GM21576 (cell line): Measurements from ENCODE around the gene KAZN.

Source experiments
- ATAC-seq: cut with Tn5 transposase; IDR thresholded peaks from one replicate; pipeline ENCODE4 v1.9.1; 2021; ENCODE audit warnings: mild to moderate bottlenecking, moderate library complexity; ENCODE audit not compliant: unreplicated experiment

KAZN gene

GRCh38 chr1:14844356-14844755 is 245.9 kb downstream of the KAZN start:
- no peak for ATAC-seq

- ATAC-seq = no peak
Measured at GRCh38 chr1:14844923-14845617, 246.6 kb downstream of the KAZN start.

DNA sequence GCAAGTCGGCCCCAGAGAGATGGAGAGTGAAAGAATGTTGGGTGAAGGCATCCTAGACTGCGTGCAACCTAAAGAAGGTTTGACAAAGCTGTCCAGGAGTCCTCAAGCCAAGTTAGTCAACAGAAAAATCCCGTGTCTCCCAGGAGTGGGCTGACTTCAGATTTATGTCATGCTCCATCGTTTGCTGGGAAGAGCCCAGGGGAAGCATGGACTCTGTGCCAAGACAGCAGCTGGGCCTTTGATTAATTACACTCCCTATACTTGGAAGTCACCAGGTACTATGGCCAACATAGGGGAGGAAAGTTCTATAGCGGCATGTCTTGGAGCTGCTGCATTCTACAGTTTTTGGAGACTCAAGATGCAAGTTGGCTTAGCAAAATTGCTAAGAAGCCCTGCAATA is 247.4 kb downstream of the KAZN start:
- no peak for ATAC-seq

DNA sequence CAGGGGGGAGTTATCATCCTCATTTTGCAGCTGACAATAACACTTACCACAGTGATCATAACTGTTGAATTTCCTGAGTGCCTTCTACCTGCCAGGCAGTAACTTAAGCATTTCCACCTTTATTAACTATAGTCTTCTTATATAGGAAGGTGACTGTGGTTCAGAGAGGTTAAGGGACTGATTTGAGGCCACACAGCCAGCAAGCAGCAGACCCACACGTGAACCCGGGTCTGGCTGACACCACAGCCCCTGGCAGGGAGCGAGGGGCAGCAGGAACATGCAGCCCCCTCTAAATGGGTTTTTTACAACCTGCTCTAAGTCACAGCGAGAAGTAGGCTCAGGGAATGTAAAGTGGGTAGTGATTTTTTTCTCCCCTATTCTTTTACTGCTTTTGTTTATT is 248.2 kb downstream of the KAZN start:
- no peak for ATAC-seq

DNA sequence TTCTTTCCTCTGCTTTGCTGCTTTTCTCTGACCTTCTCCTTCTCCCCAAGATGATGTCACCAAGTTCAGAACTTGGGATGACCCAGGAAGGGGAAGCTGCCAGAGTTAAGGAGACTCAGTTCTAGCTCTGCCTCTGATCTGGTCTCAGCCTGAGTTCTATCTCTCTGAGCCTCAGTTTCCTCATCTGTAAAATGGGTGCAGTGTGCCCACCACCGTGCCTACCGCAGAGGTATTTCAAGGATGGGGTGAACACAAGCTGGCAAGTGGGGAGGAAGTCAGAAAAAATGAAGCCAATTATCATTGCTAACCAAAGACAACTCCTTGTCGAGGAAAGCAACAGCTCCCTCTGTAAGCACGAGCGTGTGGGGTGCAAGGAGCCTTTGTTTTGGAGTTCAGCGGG is 249.7 kb downstream of the KAZN start:
- ATAC-seq = no peak

GRCh38 chr1:14848625-14849024 is 250.1 kb downstream of the KAZN start:
- ATAC-seq = no peak

DNA sequence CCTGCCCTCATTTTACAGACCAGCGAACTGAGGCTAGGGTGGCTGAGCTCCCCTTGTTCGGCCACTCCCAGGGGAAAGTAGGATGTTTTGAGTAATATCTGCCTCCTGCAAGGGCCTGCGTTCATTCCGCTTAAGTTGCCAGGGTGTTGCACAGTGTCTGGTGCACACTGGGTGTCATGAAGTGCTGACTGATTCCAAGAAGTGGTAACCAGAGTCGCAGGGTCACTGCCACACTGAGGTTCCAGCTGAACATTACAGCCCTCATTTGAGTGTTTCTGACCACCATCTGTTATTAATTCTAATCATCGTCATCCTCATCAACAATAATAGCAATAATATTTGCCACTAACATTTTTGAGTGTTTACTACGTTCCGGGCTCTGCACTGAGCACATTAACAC is 250.6 kb downstream of the KAZN start:
- no peak for ATAC-seq

DNA sequence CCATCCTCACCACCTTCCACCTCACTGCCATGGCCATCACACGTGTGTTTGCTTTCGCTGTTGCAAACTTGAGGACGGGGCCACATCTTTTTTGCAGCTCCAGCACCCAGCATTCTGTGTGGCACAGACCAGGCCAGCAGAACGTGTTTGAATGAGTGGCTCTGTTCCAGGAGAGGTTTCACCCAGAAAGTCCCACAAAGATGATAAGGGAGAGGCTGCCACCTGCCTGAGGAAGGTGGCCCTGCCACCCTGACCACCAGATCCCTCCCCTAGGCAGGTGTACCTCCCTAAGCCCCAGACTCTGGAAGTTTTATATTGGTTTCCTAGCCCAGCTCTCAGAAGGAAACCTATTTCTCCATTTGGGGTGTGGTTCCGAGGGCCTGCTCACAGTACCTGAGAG is 252.1 kb downstream of the KAZN start:
- no peak for ATAC-seq

GRCh38 chr1:14851760-14852159 is 253.3 kb downstream of the KAZN start:
- no peak for ATAC-seq

DNA sequence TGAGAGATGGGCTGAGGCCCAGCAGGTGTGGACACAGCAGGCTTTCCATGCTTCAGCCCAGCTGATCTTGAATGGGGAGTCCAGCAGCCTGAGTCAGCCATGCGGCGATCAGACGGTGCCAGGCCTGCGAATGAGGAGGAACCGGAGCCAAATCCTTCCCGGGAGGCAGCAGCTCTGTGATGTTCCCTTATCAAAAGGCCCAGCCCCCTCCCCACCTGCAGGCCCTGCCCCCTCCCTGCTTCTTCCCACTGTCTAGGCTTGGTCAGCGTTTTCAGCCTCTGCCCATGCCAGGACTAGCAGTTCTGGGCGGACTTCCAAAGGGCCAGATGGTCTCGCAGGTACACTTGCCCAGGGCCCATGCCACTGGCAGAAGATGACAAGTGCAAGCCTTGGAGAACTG is 253.8 kb downstream of the KAZN start:
- no peak for ATAC-seq

- no peak for ATAC-seq
Measured at GRCh38 chr1:14853518-14853917, 255.0 kb downstream of the KAZN start.

DNA sequence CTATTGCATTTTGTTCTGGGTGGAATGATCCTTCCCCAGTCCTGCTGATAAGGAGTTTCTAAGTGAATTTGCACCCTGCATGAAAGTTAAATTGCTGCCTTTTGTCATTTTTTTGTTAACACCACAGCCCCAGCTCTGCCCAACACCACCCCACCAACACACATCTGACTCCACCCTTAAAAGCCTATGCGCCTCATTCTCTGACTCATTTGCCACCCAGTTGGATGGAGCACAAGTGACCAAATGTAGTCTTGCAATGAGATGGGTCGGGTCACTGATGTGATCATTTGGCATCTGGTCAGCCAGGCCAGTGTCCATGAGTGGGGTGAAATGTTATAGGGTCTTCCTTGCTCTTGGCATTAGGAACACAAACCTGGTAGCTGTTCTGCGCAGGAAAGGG is 256.8 kb downstream of the KAZN start:
- ATAC-seq = no peak

GRCh38 chr1:14855801-14856200 is 257.3 kb downstream of the KAZN start:
- no peak for ATAC-seq

- ATAC-seq = no peak
Measured at GRCh38 chr1:14857436-14858195, 259.1 kb downstream of the KAZN start.

DNA sequence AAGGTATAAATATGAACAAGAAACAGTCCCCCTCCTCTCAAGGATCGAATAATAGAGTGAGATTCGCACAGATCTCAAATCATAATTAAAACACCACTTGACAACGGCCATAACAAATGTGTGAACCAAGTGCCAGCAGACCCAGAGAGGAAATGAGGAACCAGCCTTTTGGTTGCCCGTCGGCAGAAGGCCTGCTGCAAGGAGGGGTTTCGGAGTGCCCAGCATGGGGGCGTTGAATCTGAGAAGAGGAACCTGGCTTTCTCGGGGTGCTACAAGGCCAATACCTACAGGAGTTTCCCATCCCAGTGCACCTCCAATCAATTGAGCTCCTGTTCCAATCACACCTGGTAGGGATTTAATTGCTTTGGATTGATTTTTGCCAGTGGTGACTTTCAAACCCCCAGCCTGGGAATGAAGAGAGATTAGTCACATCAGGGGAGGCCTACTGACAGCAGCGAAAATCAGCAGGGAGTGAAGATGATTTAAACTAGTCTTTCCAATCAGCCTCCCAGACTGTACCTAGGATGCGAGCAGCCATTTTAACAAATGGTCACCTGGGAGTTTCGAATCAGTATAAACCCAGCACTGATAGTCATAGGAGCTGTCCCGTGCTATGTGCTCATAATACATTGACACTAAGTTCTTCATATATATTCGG is 263.8 kb downstream of the KAZN start:
- no peak for ATAC-seq

GRCh38 chr1:14865106-14865505 is 266.6 kb downstream of the KAZN start:
- no peak for ATAC-seq

DNA sequence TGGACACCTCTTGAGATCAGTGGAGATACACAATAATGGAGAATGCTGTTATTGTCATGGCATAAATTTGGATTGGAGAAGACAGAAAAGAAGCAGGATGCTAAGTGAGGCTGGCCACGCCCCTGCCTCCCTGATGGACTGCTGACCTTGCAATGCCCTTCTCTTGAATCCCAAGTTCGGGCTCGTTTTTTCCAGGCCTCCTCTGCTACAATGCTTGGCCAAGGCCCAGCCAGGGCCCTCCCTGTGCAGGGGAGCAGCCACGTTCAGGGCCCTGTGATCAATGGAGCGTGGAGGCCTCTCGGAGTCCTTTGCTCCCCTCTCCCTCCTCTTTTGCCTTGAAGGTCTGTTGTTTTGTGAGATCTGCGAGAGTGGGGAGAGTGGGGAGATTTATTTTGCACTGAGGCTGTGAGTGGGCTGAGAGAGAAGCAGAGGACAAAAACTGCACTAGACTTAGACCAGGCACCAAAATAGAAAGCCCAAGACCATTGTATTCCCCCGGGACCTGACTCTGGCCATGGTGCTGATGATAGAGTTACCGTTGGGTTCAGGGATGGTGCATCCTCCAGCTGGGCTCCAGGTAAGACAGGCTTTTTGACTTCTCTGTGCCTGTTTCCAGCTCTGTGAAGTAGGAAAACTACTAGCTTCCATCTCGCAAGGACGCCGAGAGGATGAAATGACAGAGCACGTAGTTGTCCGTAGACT is 268.6 kb downstream of the KAZN start:
- no peak for ATAC-seq

DNA sequence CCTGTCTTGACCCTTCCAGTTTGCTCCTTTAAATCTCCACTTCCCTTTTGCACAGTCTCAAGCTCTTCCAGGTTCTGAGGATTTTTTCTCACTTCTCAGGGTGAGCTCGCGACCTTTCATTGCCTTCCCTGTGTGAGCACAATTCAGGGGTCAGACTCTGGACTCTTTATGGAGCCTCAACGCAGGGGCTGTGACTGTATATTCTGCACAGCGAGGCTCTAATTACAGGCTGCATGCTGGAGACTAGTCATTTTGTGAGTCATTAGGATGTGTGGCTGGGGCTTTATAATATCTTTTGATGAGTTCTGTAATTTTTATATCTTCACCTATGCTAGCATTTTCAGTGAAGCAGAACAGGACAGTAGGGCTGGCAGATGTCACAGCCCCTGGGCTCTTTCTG is 270.7 kb downstream of the KAZN start:
- ATAC-seq = no peak

DNA sequence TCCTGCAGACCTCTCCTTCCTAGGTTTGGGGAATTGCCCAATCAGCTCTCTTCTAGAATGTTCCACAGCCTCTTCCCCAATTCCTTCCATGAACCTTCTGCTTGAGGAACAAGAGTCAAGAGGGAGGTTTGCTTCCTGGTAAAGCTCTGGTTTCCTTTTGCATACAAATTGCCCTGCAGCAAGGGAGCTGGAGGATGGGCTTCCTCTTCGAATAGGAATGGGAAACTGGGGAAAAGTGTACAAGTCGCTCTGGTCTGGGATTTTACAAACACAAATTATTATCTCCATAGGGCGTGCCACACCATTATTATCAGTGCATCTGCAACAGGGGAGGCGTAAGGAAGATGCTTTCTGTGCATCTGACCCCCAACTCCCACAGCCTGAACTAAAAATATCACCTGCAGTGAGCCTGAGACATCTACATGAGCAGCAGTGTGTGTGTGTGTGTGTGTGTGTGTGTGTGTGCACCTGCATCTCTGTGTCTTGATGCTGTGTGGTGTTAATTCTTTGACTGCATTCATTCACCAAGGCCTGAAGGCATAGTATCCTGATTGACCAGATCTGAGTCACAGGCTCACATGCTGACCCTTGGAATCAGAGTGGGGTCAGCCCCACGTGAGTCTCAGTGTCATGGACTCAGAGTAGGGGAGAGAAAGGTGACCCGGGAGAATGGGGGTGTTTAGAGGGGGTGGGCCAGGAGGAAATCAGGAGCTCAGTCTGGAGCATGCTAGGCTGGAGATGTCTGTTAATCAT is 272.9 kb downstream of the KAZN start:
- no peak for ATAC-seq

- ATAC-seq = no peak
Measured at GRCh38 chr1:14872762-14873161, 274.3 kb downstream of the KAZN start.

DNA sequence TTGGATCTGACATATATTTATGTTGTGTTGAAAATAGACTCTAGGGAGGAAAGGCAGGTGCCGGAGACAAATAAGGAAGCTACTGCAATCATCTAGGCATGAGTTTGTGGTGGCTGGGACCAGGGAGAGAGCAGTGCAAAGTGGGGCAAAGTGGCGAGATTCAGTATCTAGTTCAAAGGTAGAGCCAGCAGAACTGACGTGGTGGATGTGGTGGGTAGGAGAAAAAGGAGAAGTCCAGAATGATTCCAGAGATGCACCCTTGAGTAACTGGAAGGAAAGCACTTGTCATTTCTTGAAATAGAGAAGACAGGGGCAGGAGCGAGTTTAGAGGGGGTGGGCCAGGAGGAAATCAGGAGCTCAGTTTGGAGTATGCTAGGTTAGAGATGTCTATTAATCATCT is 275.2 kb downstream of the KAZN start:
- ATAC-seq = no peak
